Heart right ventricle (tissue), 16 donors: ENCODE measurements around the gene TMEM190. TPM values are rescaled to one million over a fixed set of nuclear protein-coding genes. Genes with fewer than 3 reads are reported as not detected.

Experiments
- ATAC-seq, 8 donors: fragments of 200-7000 bp; cut with Tn5 transposase; one replicate each; pipeline ENCODE4 v1.9.1; 2020; ENCODE audit warnings: mild to moderate bottlenecking in 8 of 8, moderate library complexity in 8 of 8, moderate number of reproducible peaks in 1 of 8
- DNase-seq, 2 donors: peaks; one replicate each; pipeline ENCODE4 v3.0.0-alpha.2; 2020
- H3K27ac ChIP-seq, 10 donors: fragments of 200-600 bp; sonication (generic) in 2 of 10; one replicate each; pipeline versions ENCODE4 v1.5.0 to v1.8.0; 2020 to 2022; ENCODE audit warnings: mild to moderate bottlenecking in 3 of 10
- H3K27me3 ChIP-seq, 7 donors: fragments of 200-600 bp; one replicate each; pipeline ENCODE4 v1.8.0; 2021 to 2022; ENCODE audit warnings: mild to moderate bottlenecking in 2 of 7
- H3K36me3 ChIP-seq, 9 donors: fragments of 200-600 bp; sonication (generic) in 1 of 9; one replicate each; pipeline versions ENCODE4 v1.5.0 to v1.8.0; 2020 to 2022; ENCODE audit warnings: mild to moderate bottlenecking in 2 of 9
- H3K4me1 ChIP-seq, 9 donors: fragments of 200-600 bp; sonication (generic) in 1 of 9; one replicate each; pipeline versions ENCODE4 v1.5.0 to v1.8.0; 2020 to 2022; ENCODE audit warnings: mild to moderate bottlenecking in 4 of 9
- H3K4me3 ChIP-seq, 10 donors: fragments of 200-600 bp; sonication (generic) in 2 of 10; one replicate each; pipeline versions ENCODE4 v1.5.0 to v1.8.0; 2020 to 2022; ENCODE audit warnings: mild to moderate bottlenecking in 7 of 10, moderate library complexity in 2 of 10
- H3K9me3 ChIP-seq, 11 donors: fragments of 200-600 bp in 10 of 11; sonication (generic) in 2 of 11; one replicate each; pipeline versions ENCODE4 v1.5.0 to v1.8.0; 2013 to 2022; ENCODE audit warnings: mild to moderate bottlenecking in 2 of 11, control low read depth in 1 of 11, moderate library complexity in 1 of 11
- CTCF ChIP-seq, 9 donors: fragments of 200-600 bp; sonication (generic) in 2 of 9; IDR thresholded peaks; one replicate each; pipeline versions ENCODE4 v1.5.0 to v1.8.0; 2021 to 2022; ENCODE audit warnings: antibody characterized with exemption in 9 of 9, mild to moderate bottlenecking in 5 of 9, moderate library complexity in 1 of 9
- WGBS, 2 donors: extraction: QIAGEN DNeasy Blood & Tissue Kit; methylation state at CpG; one replicate each; pipeline ENCODE4 v1.1.7; 2013; ENCODE audit warnings: inconsistent platforms in 1 of 2; 5-methylcytosine and 5-hydroxymethylcytosine counted together
- intact Hi-C, 10 donors: fragments of 100-400 bp; cut with DNase I; formaldehyde crosslinking; loops; one replicate each; pipeline versions ENCODE4 v1.11.1 to v1.14.2; 2022
- polyA plus RNA-seq, 2 donors: library from polyadenylated mRNA; stranded (reverse); fragments of 200-250 nt; gene quantifications; one replicate each; pipeline ENCODE4 v1.2.3, GENCODE V29; 2013
- total RNA-seq, 10 donors: library from RNA; stranded (reverse); fragmentation: NEBNext Ultra II Directional in 3 of 10; extraction: Animal tissue kit (Norgen Biotek cat#: 25700) in 3 of 10; gene quantifications; one replicate each; pipeline versions ENCODE4 v1.2.1 to v1.2.4, GENCODE V29; 2021 to 2023
- donor health status: Arrhythmogenic right ventricular cardiomyopathy.
- donor health status: ischemic (EF 13 %, LVEDD 7.1; RV severe dilation, severe dysfunction).
- donor health status: healthy with polysubstance abuse.
- donor health status: DM: no; HTN: yes; CAD: no.
- donor health status: DM: no; HTN: no; CAD: no.
- donor health status: ischemic (EF 25% LVEDD 6.9; RV normal size, moderate dysfunction).
- donor health status: ischemic (EF 25% LVEDD 5.7; RV mildly dilated, moderate dysfunction).
- donor health status: healthy.
- donor health status: DM: yes; HTN: yes; CAD: no.
- donor health status: Ischemic cardiomyopathy.
- donor health status: ischemic (EF 35%, LVEDD 5.7; RV mildly dilated, moderate dysfunction).
- donor health status: nonischemic (EF 11% LVEDD 7.7; RV severe dilation, severe dysfunction).
- donor health status: DM: yes; HTN: yes; CAD: no.
- donor health status: PGD.
- donor health status: ischemic (EF 29% LVEDD 5.4; RV normal size, mild dysfunction).
- donor health status: nonischemic (EF 23%, LVEDD 6.1; RV moderate dilation, normal function).

Gene TMEM190
- total and polyA plus RNA-seq, 12 donors, result not detected

- Histone ChIP-seq H3K27me3 (peaks cover 9 to 36% (median 32%) of the 10 kb centered on the region in 7 donors), H3K4me3 (no peak overlapping the region), H3K27ac (no peak overlapping the region), H3K36me3 (peaks cover 0 to 29% (median 8%) of the 10 kb centered on the region in 9 donors), H3K9me3 (no peaks in the 10 kb centered on the region), H3K4me1 (peaks cover 0 to 13% (median 4%) of the 10 kb centered on the region in 9 donors)
- DNase-seq (no peak), ATAC-seq (no peak)
- no peak for TF ChIP-seq CTCF (IDR thresholded peaks at IDR 0.05)
- WGBS, 2 donors, result 66 to 70% methylated on average over 22 of the region's 22 CpGs
- intact Hi-C loops, result no loop called here
Observed at GRCh38 chr19:55348317-55349034, 28.1 kb upstream of the TMEM190 start.

GRCh38 chr19:55350620-55351315 is 25.9 kb upstream of the TMEM190 start:
- H3K4me3 ChIP-seq, result no peak overlapping the region
- no peak for TF ChIP-seq CTCF (IDR thresholded peaks at IDR 0.05)
- H3K27me3 ChIP-seq, result peaks cover 18 to 56% (median 51%) of the 10 kb centered on the region in 7 donors
- H3K36me3 ChIP-seq, result peaks cover 0 to 17% (median 8%) of the 10 kb centered on the region in 9 donors
- ATAC-seq, result no peak
- intact Hi-C loops, result no loop called here
- WGBS, 2 donors, result 78 to 80% methylated on average over 11 of the region's 11 CpGs
- peaks cover 0 to 26% (median 15%) of the 10 kb centered on the region in 9 donors for H3K4me1 ChIP-seq
- no peaks in the 10 kb centered on the region for H3K9me3 ChIP-seq
- H3K27ac ChIP-seq, result no peak overlapping the region
- DNase-seq, result no peak

- H3K27ac ChIP-seq, result no peak overlapping the region
- peaks cover 0 to 22% (median 15%) of the 10 kb centered on the region in 9 donors for H3K4me1 ChIP-seq
- no peak overlapping the region for H3K4me3 ChIP-seq
- WGBS, 2 donors, result 68 to 75% methylated on average over 6 of the region's 6 CpGs
- DNase-seq (no peak), ATAC-seq (no peak)
- H3K9me3 ChIP-seq, result no peaks in the 10 kb centered on the region
- peaks cover 0 to 7% (median under 1%) of the 10 kb centered on the region in 9 donors for H3K36me3 ChIP-seq
- TF ChIP-seq CTCF (IDR thresholded peaks at IDR 0.05), result no peak
- intact Hi-C loops, result no loop called here
- peaks cover 18 to 66% (median 62%) of the 10 kb centered on the region in 7 donors for H3K27me3 ChIP-seq
Observed at GRCh38 chr19:55352040-55352439, 24.6 kb upstream of the TMEM190 start.

GRCh38 chr19:55352549-55353145 is 24.0 kb upstream of the TMEM190 start:
- no peak overlapping the region for H3K27ac ChIP-seq
- ATAC-seq, result no peak
- WGBS, 2 donors, result 62 to 63% methylated on average over 25 of the region's 25 CpGs
- H3K4me1 ChIP-seq, result peaks cover 0 to 22% (median 15%) of the 10 kb centered on the region in 9 donors
- DNase-seq, result no peak
- no peaks in the 10 kb centered on the region for H3K9me3 ChIP-seq
- peaks cover 18 to 70% (median 66%) of the 10 kb centered on the region in 7 donors for H3K27me3 ChIP-seq
- intact Hi-C loops, result no loop called here
- TF ChIP-seq CTCF (IDR thresholded peaks at IDR 0.05), result no peak
- peaks cover 0 to 1% (median 0%) of the 10 kb centered on the region in 9 donors for H3K36me3 ChIP-seq
- H3K4me3 ChIP-seq, result no peak overlapping the region
